GM12891 (cell line): Measurements from ENCODE around the gene FAM118A.

Experiments
- POLR2A ChIP-seq: IDR thresholded peaks from 2 replicates; pipeline ENCODE4 v1.6.1; 2011; ENCODE audit warnings: low read depth, low read length, control low read depth
- POLR2AphosphoS5 ChIP-seq: IDR thresholded peaks from 2 replicates; pipeline ENCODE4 v1.6.1; 2011; ENCODE audit warnings: low read depth, low read length, control low read depth
- POU2F2 ChIP-seq: IDR thresholded peaks from 2 replicates; pipeline ENCODE4 v1.6.1; 2011; ENCODE audit warnings: low read depth, mild to moderate bottlenecking, control low read depth, low read length, moderate library complexity
- SPI1 ChIP-seq: IDR thresholded peaks from 2 replicates; pipeline ENCODE4 v1.6.1; 2011; ENCODE audit warnings: low read depth, low read length, control low read depth
- TAF1 ChIP-seq: IDR thresholded peaks from 2 replicates; pipeline ENCODE4 v1.6.1; 2011; ENCODE audit warnings: low read depth, low read length, control low read depth

- TF ChIP-seq POLR2A (no peak), POU2F2 (no peak), TAF1 (no peak), POLR2AphosphoS5 (no peak), SPI1 (no peak)
Observed at GRCh38 chr22:45376703-45377102, 67.0 kb downstream of the FAM118A start.
